Panc1 (cell line): ENCODE results near the gene KRTAP5-9. TPM values are rescaled to one million over a fixed set of nuclear protein-coding genes. Genes with fewer than 3 reads are reported as not detected.

Source experiments
- ATAC-seq: fragments of 200-7000 bp; cut with Tn5 transposase; 2 replicates; pipeline ENCODE4 v1.9.1; 2020; ENCODE audit warnings: mild to moderate bottlenecking, moderate library complexity
- BruUV-seq: library from RNA; stranded (reverse); fragments of 400-500 nt; replicated peaks from 2 replicates; lab custom pipeline; 2021; lab: Mats Ljungman, UMichigan
- CTCF ChIA-PET: fragments of 300-600 bp; sonication (Branson Sonifier 250); formaldehyde crosslinking; loops from one replicate; lab custom pipeline; 2022; ENCODE audit warnings: antibody characterized with exemption; lab: Charles Lee
- POLR2A ChIA-PET: fragments of 300-600 bp; sonication (Branson Sonifier 250); formaldehyde crosslinking; loops from one replicate; lab custom pipeline; 2022; ENCODE audit warnings: antibody characterized with exemption; lab: Charles Lee
- DNase-seq: peaks from one replicate; pipeline ENCODE4 v3.0.0-alpha.2; 2010; ENCODE audit warnings: low read depth, low spot score
- H3K27ac ChIP-seq: 2 replicates; pipeline ENCODE4 v1.5.1; 2011; ENCODE audit warnings: mild to moderate bottlenecking, low read length, inconsistent platforms
- H3K27me3 ChIP-seq: fragments of 200-500 bp; sonication (Bioruptor generic); 2 replicates; pipeline ENCODE4 v1.6.0; 2014; ENCODE audit warnings: low read length, inconsistent platforms; ENCODE audit not compliant: control insufficient read depth, insufficient read depth
- H3K36me3 ChIP-seq: fragments of 200-500 bp; sonication (Bioruptor generic); 2 replicates; pipeline ENCODE4 v1.5.1; 2014; ENCODE audit warnings: inconsistent platforms, mild to moderate bottlenecking, low read length, moderate library complexity; ENCODE audit not compliant: control insufficient read depth, insufficient read depth
- H3K4me1 ChIP-seq: 2 replicates; pipeline ENCODE4 v1.5.1; 2011; ENCODE audit warnings: inconsistent platforms, mild to moderate bottlenecking, low read length, moderate library complexity; ENCODE audit not compliant: control insufficient read depth, insufficient read depth
- H3K4me3 ChIP-seq, 2 experiments: 2 replicates each; pipeline ENCODE4 v1.5.1; 2011 to 2012; ENCODE audit warnings: low read depth in 2 of 2, low read length in 2 of 2, mild to moderate bottlenecking in 2 of 2, inconsistent platforms in 1 of 2, moderate library complexity in 1 of 2
- H3K9me3 ChIP-seq: fragments of 200-500 bp; sonication (Bioruptor generic); 2 replicates; pipeline ENCODE4 v1.5.1; 2014; ENCODE audit warnings: low read depth, mild to moderate bottlenecking, inconsistent platforms, low read length, moderate library complexity; ENCODE audit not compliant: control insufficient read depth, insufficient read depth
- CTCF ChIP-seq: fragments of 450-650 bp; IDR thresholded peaks from 2 replicates; pipeline ENCODE4 v1.5.1; 2017; ENCODE audit warnings: mild to moderate bottlenecking
- POLR2AphosphoS5 ChIP-seq: IDR thresholded peaks from 2 replicates; pipeline ENCODE4 v1.6.1; 2012; ENCODE audit warnings: mild to moderate bottlenecking, low read depth, low read length, moderate library complexity
- SIN3A ChIP-seq: IDR thresholded peaks from 2 replicates; pipeline ENCODE4 v1.6.1; 2012; ENCODE audit warnings: low read depth, mild to moderate bottlenecking, low read length, moderate library complexity, borderline replicate concordance; ENCODE audit not compliant: insufficient read depth
- TCF7L2 ChIP-seq: IDR thresholded peaks from 2 replicates; pipeline ENCODE4 v1.6.1; 2011; ENCODE audit warnings: mild to moderate bottlenecking, low read depth, low read length, inconsistent platforms
- in situ Hi-C: cut with HindIII; loops from 2 replicates; pipeline ENCODE4 v1.10.0; 2016; ENCODE audit warnings: low sequenced_read_pairs, low pct_unique_long_range_greater_than_20kb
- intact Hi-C: fragments of 100-400 bp; cut with micrococcal nuclease; formaldehyde crosslinking; loops from one replicate; pipeline ENCODE4 v1.10.0; 2022; ENCODE audit not compliant: unreplicated experiment
- total RNA-seq: library from RNA; stranded (reverse); gene quantifications from one replicate; pipeline ENCODE4 v1.2.1, GENCODE V29; 2021; ENCODE audit not compliant: unreplicated experiment
- TF ChIP-seq, protein P1 (sequence below), 2 experiments: IDR thresholded peaks; 2 replicates each; pipeline ENCODE4 v1.6.1; 2011 to 2012; ENCODE audit warnings: low read depth in 2 of 2, control low read depth in 1 of 2, low read length in 1 of 2, mild to moderate bottlenecking in 1 of 2, moderate library complexity in 1 of 2; ENCODE audit not compliant: insufficient read depth in 1 of 2

The KRTAP5-9 gene
- total RNA-seq, 1 experiment from 2014 or later: not detected

DNA sequence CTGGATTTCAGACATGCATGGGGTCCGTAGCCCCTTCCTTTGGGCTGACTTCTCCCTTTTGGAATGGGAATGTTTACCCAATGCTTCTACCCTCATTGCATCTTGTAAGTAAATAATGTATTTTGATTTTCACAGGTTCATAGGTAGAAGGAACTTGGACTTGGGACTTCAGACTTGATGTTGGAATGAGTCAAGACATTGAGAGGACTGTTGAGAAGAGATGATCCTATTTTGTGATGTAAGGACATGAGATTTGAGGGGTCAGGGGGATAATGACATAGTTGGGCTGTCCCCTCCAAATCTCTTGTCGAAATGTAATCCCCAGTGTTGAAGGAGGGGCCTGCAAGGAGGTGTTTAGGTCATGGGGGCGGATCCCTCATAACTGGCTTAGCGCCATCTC is 16.2 kb downstream of the KRTAP5-9 start:
- Histone ChIP-seq H3K36me3 (no peaks in the 10 kb centered on the region), H3K27me3 (peaks cover 12% of the 10 kb centered on the region; the same call in 1 of the 2 replicates), H3K4me3 (no peak overlapping the region), H3K9me3 (no peaks in the 10 kb centered on the region), H3K4me1 (peaks cover 2% of the 10 kb centered on the region; the same call in 1 of the 2 replicates), H3K27ac (no peak overlapping the region)
- ATAC-seq: no peak
- intact Hi-C loops: no loop called here
- DNase-seq: no peak
- POLR2A ChIA-PET: no interaction called here
- CTCF ChIA-PET: interaction anchor here (0.9 kb wide), 2 partner anchors 10 to 39 kb away, joined by 3 read pairs; no protein-coding TSS in a partner anchor
- TF ChIP-seq CTCF (no peak), SIN3A (no peak), POLR2AphosphoS5 (no peak), TCF7L2 (no peak)
- TF ChIP-seq, protein P1, sequence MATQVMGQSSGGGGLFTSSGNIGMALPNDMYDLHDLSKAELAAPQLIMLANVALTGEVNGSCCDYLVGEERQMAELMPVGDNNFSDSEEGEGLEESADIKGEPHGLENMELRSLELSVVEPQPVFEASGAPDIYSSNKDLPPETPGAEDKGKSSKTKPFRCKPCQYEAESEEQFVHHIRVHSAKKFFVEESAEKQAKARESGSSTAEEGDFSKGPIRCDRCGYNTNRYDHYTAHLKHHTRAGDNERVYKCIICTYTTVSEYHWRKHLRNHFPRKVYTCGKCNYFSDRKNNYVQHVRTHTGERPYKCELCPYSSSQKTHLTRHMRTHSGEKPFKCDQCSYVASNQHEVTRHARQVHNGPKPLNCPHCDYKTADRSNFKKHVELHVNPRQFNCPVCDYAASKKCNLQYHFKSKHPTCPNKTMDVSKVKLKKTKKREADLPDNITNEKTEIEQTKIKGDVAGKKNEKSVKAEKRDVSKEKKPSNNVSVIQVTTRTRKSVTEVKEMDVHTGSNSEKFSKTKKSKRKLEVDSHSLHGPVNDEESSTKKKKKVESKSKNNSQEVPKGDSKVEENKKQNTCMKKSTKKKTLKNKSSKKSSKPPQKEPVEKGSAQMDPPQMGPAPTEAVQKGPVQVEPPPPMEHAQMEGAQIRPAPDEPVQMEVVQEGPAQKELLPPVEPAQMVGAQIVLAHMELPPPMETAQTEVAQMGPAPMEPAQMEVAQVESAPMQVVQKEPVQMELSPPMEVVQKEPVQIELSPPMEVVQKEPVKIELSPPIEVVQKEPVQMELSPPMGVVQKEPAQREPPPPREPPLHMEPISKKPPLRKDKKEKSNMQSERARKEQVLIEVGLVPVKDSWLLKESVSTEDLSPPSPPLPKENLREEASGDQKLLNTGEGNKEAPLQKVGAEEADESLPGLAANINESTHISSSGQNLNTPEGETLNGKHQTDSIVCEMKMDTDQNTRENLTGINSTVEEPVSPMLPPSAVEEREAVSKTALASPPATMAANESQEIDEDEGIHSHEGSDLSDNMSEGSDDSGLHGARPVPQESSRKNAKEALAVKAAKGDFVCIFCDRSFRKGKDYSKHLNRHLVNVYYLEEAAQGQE (IDR thresholded peaks at IDR 0.05; ENCODE audit: insufficient read depth in 1 of 2, low read depth in 2 of 2, low read length in 1 of 2): no peak
- in situ Hi-C loops: no loop called here
- no TSS peak for BruUV-seq

DNA sequence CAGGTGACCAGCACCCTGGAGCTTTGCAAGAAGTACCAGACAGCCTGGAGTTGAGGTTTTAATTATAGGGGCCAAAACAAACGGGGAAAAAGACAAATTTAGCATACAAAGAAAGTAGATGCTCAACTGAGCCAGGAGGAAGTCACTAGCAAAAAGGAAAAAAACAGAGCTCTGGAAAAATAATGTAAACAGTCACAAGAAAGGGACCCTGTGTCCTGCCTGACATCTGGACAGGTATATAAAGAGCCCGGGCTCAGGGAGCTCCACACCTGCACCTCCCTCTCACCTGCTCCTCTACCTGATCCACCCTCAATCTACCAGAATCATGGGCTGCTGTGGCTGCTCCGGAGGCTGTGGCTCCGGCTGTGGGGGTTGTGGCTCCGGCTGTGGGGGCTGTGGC is 17.0 kb downstream of the KRTAP5-9 start, which contains the start of gene KRTAP5-10:
Gene KRTAP5-10, plus strand, starts transcription at position 301 of the 400 bp plus-strand sequence. Its CDS starts 25 bp downstream, at position 326.
- Histone ChIP-seq H3K9me3 (no peaks in the 10 kb centered on the region), H3K36me3 (no peaks in the 10 kb centered on the region), H3K4me1 (peaks cover 2% of the 10 kb centered on the region; the same call in 1 of the 2 replicates), H3K4me3 (no peak within 1 kb of the TSS), H3K27me3 (peaks cover 12% of the 10 kb centered on the region; the same call in 1 of the 2 replicates), H3K27ac (no peak within 1 kb of the TSS)
- TF ChIP-seq, protein P1 (IDR thresholded peaks at IDR 0.05; ENCODE audit: insufficient read depth in 1 of 2, low read depth in 2 of 2, low read length in 1 of 2): no peak
- TF ChIP-seq TCF7L2 (no peak), CTCF (no peak), SIN3A (no peak), POLR2AphosphoS5 (no peak)
- intact Hi-C loops (no loop called here), in situ Hi-C loops (no loop called here)
- ATAC-seq: no peak
- no TSS peak for BruUV-seq
- CTCF ChIA-PET: no interaction called here
- no peak for DNase-seq
- POLR2A ChIA-PET: interaction anchor here (0.6 kb wide), 1 partner anchor 791 kb away, joined by 4 read pairs; no protein-coding TSS in a partner anchor
